UCSD-AML1 (cell line): ENCODE data around the gene ARMH3.
"Not testable (repeated sequence)": the region's sequence is repeated elsewhere in the genome, so short reads cannot be mapped to it uniquely, and the experiment has no call there.

ENCODE experiments used
- DNase-seq: peaks from one replicate; lab custom pipeline; 2025; ENCODE audit not compliant: unreplicated experiment; lab: John Stamatoyannopoulos, UW

Gene ARMH3

DNA sequence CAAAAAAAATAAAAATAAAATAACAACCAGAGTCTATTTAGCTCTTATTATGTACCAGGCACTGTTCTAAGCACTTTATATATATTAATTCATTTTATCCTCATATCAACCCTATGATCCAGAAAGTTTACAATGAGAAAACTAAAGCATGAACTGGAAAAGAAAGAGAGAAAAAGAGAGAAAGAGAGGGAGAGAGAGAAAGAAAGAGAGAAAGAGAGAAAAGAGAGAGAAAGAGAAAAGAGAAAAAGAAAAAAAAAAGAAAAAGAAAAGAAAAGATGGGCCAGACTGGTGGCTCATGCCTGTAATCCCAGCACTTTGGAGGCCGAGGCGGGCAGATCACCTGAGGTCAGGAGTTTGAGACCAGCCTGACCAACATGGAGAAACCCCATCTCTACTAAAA is 9.9 kb downstream of the ARMH3 start:
- no peak for DNase-seq

DNA sequence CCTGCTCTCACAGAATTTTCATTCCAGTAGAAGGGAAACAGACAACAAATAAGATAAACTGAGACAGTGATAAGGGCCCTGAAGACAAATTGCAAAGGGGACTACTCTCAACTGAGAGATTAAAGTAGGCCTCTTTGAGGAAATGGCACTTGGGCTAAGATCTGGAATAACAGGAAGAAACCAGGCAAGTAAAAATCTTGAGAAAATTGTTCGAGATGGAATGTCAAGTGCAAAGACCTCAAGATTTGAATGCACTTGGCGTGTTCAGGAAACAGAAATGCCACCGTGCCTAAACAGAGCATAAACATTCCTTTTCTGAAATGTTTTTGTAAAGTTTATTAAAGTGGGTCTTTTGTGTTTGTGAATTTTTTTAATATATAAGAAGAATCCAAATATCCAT is 10.7 kb downstream of the ARMH3 start:
- no peak for DNase-seq

DNA sequence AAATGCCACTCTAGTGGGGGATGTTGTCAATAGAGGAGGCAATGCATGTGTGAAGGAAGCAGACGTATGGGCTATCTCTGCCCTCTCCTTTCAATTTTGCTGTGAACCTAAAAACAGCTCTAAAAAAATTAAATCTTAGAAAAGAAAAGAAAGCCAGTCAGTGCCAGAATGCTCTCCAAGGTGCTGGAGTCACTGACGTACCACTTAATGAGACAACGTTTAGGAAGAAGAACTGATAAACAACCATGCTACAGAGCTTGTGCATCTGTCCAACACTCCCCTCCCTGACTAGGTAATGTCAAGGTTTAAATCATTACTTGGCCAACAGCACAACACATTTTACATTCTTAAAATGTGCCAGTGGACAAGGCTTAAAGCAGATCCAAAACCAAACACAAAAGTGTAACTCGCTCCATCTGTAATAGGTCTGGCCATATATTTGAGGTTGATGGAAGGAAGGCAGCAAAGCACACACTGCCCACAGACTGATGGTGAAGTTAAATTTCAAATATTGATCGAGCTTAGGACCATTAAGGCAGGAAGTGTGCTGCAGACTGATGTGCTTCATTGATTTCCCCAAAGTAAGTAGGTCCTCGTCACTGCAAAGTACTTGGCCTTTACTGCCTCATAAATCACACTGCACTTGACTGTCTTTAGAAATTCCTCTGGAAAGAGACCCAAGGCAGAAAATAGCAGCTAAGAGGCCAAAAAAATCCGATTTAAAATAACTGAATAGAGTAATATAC is 15.5 kb downstream of the ARMH3 start:
- DNase-seq, result no peak

DNA sequence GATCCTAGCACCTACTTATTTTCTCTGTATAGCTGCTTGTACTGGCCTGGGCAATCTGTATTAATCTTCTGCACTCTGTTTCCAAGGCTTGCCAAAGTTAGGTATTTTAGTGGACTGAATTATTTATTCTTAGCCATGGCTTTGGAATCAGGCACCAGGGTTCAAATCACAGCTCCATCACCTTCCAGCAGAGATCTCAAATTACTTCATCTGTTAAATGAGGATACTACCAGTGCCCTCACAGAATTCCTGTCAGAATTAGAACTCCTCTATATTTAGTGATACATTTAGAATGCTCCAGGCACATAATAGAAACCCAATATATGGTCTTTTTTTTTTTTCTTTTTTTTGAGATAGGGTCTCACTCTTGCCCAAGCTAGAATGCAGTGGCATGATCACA is 17.6 kb downstream of the ARMH3 start:
- DNase-seq, result no peak

DNA sequence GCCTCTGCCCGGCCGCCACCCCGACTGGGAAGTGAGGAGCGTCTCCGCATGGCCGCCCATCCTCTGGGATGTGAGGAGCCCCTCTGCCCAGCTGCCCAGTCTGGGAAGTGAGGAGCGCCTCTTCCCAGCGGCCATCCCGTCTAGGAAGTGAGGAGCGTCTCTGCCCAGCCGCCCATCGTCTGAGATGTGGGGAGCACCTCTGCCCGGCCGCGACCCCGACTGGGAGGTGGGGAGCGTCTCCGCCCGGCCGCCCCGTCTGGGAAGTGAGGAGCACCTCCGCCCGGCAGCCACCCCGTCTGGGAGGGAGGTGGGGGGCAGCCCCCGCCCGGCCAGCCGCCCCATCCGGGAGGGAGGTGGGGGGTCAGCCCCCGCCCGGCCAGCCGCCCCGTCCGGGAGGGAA is 20.2 kb downstream of the ARMH3 start:
- not testable (repeated sequence) for DNase-seq

DNA sequence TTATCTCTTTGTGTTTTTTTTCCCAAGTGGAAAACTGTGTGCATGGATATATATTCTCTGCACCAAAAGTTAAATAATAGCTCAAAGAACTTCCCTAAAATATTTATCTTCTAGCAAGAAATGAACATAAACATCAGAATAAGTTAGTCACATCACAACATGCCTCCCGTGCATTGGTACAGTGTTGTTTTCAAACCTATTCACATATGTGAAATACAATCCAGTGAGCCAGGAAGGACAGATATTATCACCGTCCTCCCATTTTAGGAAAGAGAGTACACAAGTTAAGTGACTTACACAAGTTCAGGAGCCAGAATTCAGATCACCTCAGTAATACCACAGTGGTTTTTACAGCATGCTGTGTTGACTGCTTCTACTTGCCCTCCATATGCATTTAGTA is 22.2 kb downstream of the ARMH3 start:
- DNase-seq, result no peak

DNA sequence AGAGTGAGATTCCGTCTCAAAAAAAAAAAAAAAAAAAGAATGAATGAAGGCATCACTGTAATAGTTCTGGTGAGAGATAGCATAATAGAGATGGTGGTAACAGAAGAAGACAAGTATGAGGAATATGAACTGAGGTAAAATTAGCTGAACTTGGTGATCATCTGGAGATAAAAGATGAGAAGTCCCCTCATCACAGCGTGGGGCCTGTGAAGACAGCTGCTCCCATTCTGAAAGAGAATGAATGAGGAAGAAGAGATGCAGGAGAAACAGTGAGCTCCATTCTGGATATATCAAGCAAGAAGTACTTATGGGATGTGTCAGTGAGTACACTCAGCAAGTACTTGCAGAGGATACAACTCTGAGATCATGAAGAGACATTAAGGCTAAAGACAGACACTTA is 28.7 kb downstream of the ARMH3 start:
- no peak for DNase-seq

DNA sequence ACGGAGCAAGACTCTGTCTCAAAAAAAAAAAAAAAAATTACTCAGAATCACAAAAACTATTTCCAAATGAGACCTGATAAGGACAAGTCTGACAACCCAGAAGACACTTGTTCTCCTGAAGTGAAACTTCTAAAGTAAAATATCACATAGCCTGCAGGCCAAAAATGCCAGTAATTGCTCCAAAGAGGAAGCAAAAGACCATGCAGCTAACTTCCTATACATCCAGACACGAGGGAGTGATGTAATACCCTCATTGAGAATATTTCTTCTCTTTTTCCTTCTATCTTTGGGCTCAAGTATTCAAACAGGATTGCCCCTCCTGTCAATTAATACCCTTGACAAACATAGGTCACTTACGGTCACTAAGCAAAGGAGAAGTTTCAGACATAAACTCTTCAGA is 31.2 kb downstream of the ARMH3 start:
- no peak for DNase-seq

DNA sequence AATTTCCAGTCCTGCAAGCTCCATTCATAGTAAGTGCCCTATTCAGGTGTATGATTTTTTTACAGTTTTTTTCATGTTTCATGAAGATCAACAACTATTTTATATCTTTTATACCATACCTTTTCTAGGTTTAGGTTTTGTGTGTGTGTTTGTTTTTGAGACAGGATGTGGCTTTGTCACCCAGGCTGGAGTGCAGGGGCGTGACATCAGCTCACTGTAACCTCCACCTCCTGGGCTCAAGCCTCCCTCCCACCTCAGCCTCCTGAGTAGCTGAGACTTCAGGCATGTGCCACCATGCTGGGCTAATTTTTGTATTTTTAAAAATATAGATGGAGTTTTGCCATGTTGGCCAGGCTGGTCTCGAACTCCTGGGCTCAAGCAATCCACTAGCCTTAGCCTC is 35.0 kb downstream of the ARMH3 start:
- DNase-seq, result no peak

DNA sequence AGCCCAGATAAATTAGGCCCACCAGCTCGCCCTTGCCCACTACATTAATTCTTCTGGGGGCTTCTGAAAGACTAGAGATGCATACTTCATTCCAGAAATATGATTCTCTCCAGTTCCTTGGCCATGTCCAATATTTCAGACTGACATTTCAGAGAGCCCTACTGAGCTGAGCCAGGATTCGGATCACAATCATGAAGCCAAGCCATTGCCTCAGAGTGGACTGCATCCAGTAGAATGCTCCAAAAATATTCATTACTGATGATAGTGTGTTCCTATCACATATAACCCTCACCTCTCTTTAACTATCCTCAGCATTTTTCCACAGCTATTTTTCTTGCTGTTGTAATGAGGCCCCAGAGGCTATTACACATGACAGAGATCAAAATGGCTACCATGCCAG is 38.7 kb downstream of the ARMH3 start:
- DNase-seq, result no peak

DNA sequence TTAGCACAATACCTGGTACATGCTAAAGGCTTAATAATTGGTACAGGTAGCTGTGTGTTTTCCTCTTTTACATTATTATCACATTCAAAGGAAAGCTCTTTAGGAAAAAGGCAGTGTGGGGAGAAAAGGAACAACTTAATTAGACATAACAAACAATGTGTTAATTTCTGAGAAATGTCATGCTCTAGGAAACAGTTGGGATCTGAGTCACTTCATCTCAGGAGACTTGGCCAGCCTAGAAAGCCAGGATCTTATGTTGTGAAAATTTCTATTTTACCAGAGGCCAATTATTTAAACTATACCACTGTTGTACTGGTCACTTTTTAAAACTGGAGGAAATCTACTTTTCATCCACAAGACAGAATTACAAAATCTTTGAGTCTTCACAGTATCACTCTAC is 39.6 kb downstream of the ARMH3 start:
- DNase-seq, result no peak

DNA sequence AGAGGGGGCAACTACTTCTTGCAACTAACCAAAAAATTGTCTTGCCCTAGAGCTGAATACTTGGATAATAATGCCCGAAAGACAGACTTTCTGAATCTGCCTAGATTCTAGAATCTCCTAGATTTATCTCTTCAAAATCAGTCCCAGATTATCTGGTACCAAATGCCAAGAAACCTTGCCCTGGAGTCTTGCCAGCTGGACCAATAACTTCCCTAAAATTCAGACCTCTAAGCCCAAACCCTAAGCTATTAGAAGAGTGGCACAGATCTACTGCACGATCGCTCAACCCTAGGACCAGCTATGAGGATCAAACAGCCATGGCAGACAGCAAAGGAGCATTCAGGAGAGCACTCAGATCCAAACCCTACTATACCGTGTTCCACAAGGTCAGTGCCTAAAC is 45.0 kb downstream of the ARMH3 start:
- DNase-seq, result no peak

DNA sequence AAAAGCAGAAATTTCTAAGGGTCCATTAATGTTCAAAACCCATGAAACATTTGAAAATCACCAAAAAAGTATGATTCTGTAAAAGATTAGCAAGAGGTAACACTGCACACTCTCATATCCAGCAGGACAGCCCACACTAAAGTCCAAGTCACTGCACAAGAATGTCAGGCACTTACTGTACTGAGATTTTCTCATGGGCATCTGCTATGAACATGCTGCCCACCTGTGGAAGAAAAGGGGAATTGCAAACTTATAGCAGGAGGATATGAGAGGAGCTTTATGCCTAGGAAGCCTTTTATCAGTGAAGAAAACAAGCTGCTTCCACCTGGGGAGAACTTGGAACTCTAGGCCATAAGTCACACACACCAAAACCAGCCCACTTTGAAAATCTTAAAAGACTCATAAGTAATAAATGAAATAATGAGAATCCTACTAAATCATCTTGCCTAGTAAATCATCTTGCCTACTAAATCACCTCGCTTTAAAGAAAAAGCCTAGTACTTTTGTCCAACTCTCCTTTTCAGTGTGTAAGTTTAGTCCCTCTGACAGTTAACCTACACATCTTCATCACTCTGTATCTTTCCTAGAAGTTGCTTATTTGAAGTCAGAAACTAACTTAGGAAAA is 46.1 kb downstream of the ARMH3 start:
- DNase-seq, result peak; percentile 13

DNA sequence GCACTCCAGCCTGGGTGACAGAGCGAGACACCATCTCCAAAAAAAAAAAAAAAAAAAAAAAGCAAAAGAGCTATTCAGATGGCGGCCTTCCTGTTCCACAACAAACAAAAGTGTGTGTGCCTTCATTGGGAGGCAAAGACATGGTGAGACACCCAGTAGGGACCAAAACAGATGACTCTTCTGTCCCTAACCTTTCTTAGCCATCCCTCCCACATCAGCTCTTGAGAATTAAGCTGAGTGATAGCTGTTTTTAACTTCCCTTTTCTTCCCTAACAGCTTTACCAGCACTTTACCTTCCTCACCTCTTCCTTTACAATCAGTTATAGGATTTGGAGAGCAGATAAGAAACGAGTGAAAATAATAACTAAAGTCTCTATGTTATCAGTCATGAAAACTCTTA is 48.2 kb downstream of the ARMH3 start:
- no peak for DNase-seq

DNA sequence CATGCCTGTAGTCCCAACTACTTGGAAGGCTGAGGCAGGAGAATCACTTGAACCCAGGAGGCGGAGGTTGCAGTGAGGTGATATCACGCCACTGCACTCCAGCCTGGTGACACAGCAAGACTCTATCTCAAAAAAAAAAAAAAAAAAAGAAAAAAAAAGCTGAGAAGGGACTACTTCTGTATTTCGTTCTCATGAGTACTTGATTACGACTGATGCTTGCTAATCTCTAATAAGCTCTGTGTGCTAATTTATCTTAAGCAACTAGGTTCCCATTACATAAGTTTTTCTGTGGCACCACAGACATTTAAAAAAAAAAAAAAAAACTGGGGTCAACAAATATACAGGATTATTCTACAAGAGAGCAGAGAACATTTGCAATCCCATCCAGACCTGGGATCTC is 48.9 kb downstream of the ARMH3 start:
- DNase-seq, result not testable (repeated sequence)

DNA sequence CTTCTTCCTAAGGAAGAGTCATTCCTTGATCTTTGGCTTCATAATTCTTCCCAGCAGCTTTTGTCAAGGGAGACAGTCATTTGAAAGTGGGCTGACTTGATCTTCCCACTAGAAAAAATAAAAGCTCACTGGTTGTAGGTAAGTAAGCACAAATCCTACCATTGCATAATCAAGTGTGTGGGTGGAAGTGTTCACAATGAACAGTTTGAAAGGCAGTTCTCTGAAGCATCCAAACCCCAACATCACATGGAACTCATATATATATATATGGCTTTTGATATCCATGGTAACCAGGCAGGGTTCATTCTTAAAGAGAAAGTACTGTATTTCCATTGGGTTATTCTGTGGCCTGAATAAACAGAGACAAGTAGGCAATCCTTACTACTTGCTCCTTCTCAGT is 51.6 kb downstream of the ARMH3 start:
- DNase-seq, result no peak

DNA sequence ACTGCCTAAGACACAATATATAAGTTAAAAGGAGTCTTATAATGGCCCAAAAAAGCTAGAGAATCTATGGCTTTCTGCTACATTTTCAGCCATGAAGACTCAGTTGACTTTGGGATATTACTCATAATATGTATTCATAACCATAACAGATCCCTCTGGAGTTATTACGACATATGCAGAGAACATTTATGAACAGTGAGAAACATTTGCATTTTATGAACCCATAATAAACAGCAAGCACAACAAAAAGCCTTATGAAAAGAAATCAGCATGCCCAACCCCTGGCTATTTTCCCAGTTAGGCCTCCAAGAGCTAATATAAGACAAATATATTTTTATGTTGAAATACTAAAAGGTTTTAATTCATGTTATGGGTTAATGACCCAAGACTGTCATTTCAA is 52.4 kb downstream of the ARMH3 start:
- no peak for DNase-seq

DNA sequence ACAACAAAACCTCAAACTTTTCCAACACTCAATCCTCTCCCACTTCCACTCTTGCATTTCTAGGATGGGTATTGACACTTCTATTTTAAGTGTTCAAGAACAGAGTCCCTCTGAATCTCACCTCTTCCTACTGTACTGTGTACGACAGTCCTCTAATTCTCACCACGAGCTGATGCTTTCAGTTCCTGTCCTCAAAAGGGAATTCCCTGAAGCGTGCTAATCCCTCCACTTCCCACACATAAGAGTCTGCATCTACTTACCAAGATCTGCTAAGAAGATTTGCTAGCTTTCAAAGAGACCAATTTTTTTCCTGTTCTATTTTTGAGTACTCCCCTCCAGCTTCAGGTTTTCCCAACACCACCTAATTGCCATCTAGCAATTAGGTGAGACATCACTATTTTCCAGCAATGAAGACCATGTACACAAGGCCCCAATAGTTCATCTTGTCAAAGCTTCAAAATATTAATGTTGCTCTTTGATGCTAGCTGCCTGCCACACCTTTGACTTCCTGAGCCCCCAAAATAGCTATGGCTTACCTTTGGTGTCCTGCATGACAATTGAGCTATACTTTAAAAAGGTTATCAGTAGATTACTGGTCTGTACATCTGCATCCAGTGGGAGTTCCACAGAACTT is 54.4 kb downstream of the ARMH3 start:
- DNase-seq, result no peak

DNA sequence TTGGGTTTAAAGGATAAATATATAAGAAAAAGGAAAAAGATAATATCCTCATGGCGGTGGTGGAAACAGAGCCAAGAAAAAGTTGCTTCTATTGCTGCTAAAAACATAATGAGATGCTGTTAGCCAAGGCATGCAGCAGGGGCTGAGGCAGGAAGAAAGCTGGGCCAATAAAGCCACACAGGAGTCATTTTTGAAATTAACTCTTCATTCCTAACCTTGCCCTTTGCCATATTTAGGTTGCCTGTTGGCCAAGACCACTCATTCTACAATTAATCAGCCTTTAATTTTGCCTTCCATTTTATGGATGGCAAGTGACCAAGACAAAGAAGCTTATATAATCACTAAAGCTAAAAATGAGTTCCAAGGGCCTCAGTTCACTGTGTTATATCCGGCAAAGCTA is 58.2 kb downstream of the ARMH3 start:
- DNase-seq, result no peak

DNA sequence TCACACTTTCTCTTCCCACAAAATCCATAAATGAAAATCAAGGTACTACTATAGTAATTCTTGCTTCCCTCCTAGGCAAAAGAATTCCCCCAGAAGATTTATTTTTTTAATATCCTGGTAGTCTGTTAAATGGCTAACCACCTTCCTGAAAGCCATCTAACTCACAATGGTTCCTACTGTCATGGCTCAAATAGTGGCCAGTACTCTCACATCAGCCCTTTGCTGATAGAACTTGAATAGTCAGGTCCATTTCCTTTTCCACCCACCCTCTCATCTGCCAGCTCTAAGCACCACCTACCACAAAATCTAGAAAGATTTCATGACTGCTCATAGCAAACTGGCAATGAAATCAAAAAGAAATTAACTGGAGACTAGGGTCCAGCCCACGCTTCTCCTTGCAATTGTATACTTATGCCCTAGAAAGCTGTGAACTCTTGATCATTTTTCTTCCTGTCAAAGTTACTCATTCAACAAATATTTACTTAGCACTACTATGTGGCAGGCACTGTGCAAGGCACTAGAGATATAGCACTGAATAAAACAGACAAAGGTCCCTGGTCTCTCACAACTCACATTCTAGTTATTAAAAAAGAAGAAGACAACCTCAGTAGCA is 60.4 kb downstream of the ARMH3 start:
- DNase-seq, result no peak

DNA sequence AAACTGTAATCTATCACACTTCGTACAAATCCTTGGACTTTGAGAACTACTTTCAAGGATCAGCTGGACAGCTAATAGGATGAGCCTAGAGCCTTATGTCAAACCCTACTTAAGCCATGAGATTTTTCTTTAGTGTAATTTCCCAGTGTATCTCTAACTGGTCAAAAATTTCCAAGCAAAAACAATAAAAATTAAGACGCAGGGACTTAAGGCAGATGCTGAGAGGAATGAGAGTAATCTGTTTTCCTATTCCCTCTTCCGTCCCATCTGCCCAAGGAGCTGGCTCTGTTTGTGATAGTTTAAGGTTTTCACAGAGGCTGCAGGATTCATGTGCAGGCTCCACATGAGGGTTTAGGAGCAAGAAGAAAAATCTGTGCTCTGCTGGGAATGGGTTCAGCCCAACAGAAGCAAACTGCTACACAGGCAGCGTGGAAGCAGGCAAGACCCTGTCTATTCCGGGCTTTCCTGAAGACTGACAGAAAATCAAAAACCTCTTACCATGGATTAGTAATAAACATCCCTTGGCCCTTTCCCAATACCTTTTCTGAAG is 62.2 kb downstream of the ARMH3 start:
- no peak for DNase-seq

DNA sequence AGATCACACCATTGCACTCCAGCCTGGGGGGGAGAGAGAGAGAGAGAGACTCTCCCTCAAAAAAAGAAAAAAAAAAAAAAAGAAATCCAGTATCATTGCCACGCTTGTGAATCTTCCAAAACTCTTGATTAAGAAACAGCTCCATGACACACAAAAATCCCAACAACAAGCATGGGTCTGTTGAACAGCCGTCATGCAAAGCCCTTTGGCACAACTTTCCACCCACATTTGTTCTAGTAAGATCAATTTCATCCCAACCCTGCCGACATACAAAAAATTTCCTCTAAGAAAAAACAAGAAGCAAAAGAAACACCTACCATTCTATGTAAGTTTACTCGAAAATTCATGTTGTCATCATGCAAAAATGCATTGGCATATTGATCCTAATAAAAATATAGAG is 62.8 kb downstream of the ARMH3 start:
- DNase-seq, result no peak
